NCI-H1092 treated with DMSO at 0.1 percent for 48 hours (cell line): Measurements from ENCODE around the gene TEX38.
"Not testable (repeated sequence)": the region's sequence is repeated elsewhere in the genome, so short reads cannot be mapped to it uniquely, and the experiment has no call there.

Experiments used
- DNase-seq: peaks from one replicate; lab custom pipeline; 2025; lab: John Stamatoyannopoulos, UW

The TEX38 gene

DNA sequence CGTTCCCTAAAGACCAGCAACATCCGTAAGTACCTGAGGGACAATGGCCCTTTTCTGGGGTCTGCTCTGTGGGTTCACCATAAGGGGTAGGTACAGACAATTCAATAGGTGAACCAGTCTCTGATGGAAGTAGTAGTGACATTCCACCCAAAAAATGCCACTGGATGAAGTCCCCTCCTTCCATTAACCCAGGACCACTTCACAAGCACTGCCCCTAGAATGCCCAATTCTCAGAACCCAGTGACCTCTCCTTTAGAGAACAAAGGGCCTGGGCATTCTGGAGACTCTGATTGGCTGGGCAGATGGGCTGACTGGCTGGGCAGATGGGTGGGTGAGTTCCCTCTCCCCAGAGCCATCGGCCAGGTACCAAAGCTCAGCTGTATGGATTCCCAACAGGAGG, at the start of gene TEX38:
TEX38 (plus strand) TSS at position 301 of the 400 bp plus-strand sequence; CDS start at position 382, 81 bp downstream.
- DNase-seq: no peak

DNA sequence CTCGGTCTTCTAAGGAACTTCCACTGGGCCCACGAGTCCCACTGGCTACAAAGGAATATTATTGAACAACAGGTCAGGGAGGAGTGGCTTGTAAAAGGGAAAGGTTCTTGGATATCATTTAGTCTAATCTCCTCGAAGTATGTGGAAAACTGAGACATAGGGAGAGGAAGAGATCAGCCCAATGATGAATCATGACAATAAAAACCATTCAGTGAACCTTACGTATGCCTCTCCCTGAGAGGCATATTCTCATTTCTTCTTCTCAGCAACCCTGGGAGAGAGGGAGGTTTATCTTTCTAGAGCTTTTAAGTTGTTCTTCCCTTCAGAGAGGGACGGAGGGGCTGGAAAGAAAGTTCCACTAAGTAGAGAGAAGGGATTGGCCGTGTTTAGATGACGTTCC, 49.7 kb upstream of the TEX38 start:
- DNase-seq: no peak

DNA sequence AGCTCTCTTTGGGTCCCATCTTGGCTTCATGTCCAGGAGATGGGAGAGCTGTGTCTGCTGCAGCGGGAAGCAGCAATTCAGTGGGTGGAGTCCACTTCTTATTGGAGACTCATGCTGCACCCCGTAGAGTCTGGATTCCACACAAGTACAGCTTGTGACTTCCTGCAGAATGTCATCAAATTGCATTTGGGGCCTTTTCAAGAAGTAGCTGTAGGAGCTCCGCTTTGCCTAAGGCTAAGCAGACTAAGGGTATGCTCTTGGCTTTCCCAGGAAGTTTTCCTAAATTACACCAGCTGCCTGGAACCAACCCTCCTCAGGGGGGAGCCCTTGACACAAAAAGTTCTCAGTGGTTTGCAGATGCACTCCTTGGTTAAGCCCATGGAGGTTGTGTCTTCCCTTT, 49.3 kb upstream of the TEX38 start:
- DNase-seq: no peak

DNA sequence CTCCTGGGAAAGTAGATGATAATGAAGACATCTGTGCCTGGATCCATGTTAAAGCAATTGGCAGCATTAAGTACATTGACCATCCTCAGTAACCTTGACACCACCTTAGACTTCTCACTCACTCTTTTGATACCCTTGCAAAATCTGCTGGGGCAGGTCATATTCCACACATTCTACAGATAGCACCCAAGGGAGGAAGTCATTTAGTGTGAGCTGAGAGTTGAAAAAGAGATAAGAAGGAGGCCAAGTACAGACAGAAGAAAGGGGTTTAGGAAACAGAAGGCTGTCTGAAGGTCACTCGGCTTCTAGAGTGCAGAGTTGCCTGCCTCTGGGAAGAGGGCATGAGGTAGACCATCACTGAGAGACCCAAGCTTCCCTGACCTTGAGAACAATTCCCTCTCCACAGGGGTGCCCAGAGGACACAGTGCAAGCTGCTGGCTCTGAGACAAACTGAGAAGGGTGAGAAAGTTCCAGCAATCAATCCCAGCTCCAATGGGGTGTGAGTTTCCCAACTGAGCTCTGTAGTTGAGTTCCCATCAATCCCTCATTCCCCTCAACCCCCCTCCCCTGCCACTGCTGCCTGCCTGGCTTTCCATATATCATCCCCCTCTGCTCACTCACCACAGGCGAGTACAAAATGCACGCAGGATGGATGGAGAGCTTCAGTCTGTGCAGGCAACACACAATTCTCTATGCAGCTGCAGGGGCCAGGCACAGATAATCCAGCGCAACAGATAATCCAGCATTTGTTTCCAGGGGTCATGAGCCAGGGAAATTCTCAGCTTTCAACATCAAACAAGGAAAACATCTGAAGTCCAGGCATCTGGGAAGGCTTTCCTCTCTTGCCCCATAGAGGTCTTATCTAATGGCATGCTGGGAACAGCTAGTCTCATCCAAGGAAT, 47.7 kb upstream of the TEX38 start:
- DNase-seq: no peak

DNA sequence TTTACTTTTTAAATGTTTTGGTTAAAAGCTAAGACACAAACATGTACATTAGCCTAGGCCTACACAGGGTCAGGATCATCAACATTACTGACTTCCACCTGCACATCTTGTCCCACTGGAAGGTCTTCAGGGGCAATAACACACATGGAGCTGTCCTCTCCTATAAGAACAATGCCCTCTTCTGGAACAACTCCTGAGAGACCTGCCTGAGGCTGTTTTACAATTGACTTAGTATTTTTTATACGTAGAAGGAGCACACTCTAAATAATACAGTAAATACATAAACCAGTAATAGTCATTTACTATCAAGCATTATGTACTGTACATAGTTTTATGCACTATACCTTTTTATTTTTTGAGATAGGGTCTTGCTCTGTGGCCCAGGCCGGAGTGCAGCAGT, 40.9 kb upstream of the TEX38 start:
- no peak for DNase-seq

DNA sequence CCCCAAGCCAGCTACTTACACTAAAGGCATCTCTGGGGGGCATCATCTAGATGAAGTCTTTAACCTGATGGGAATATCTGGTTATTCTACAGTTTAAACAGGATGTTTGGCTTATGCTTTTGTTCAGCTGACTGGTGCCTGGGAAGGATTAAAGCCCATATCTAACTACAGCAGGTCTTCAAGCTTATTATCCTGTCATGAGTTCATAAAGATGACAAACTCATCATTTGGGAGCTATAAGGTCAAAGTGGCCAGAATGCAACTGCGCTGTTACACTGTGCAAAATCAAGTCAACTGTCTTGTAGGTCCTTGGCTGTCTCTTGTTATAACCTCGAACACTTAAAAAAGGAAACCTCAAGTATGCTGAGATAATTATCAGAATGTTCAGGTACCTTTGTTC, 36.4 kb upstream of the TEX38 start:
- no peak for DNase-seq

- no peak for DNase-seq
Measured at GRCh38 chr1:46637444-46638083, 34.1 kb upstream of the TEX38 start.

- DNase-seq: no peak
Measured at GRCh38 chr1:46638921-46639320, 32.7 kb upstream of the TEX38 start.

DNA sequence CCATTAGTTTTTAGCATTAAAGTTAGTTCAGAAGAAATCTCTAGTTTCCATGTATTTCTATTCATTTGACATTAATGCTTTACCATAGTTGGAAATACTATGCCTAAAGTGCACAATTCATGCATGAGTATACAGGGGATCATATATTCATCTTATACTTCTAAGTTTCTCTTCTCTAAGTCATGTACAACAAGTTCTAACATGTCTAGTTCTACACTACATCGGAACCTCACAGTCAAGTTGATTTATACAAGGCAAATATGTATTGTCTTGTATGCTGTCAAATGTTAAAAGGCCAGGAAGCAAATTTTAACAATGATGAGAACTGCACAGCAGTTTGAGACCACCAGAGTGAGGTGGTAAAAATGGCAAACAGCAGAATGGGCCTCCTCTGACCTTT, 32.1 kb upstream of the TEX38 start:
- DNase-seq: no peak

DNA sequence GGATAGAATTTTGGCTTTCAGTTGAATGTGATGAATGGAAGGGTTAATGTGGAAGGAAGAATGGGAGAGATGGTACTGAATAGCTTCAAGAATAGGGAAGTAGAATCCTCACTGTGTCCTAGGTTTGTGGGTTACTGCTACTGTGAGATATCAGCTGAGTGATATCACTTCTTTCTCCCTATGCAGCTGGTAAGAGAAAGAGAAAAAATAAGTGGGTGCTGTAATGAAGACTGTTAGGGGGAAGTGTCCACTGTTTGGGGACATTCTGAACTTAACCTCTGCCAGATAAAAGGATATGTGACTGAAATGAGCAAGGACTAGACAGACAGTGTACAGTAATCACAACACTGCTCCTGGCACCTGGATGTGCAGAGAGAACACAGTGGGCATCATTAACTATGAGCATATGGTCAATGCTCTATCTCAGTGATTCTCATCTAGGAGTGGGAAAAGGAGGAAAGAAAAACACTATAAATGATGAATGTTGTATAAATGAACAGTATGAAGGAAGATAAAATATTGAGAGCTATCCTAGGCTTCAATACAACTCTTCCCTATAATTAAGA, 29.5 kb upstream of the TEX38 start:
- DNase-seq: no peak

DNA sequence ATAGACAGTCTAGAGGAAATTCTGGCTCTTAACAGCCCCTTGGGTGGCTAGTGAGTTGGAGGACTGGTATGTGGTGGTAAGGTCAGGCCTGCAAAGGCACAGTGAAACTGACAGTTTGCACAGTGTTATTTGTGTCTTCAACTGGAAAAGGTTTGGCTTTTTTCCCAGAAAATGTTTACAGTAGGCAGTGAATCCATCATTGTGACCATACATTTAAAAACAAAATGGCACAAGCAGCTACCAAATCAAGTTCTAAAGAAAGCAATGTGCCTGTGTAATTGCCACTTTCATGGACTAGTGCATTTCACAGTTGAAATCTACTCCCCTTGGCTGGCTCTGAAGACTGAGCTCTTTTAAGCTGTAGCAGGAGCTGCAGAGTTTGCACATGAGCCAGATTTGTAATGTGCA, 28.3 kb upstream of the TEX38 start:
- peak; percentile 89 for DNase-seq

DNA sequence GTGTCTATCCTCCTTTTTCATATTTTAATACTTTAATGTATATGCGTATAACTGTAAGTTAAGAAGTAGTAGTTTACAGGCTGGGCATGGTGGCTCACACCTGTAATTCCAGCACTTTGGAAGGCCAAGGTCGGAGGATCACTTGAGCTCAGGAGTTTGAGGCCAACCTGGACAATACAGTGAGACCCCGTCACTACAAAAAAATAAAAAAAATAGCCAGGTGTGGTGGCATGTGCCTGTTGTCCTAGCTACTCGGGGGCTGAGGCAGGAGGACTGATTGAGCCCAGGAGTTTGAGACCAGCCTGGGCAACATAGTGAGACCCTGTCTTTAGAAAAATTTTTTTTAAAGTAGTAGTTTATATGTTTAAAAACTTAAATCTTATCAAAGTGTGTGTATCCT, 25.8 kb upstream of the TEX38 start:
- DNase-seq: no peak

GRCh38 chr1:46646331-46646730, 25.3 kb upstream of the TEX38 start:
- no peak for DNase-seq

GRCh38 chr1:46646844-46647243, 24.8 kb upstream of the TEX38 start:
- DNase-seq: no peak

DNA sequence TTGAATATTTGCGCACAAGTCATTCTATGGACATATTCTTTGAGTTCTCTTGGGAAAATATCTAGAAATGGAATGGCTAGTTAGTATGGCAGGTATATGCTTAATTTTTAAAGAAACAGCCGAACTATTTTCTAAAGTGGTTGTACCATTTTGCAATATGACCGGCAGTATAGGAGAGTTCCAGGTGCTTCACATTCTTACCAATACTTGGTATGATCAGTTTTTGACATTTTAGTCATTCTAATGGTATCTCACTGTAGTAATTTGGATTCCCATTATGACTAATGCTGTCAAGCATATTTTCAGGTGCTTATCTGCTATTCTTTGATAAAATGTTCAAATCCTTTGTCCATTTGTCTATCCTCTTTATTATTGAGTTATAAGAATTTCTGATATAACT, 24.0 kb upstream of the TEX38 start:
- no peak for DNase-seq

GRCh38 chr1:46649764-46650163, 21.9 kb upstream of the TEX38 start:
- DNase-seq: no peak

- DNase-seq: no peak
Measured at GRCh38 chr1:46650491-46650890, 21.2 kb upstream of the TEX38 start.

DNA sequence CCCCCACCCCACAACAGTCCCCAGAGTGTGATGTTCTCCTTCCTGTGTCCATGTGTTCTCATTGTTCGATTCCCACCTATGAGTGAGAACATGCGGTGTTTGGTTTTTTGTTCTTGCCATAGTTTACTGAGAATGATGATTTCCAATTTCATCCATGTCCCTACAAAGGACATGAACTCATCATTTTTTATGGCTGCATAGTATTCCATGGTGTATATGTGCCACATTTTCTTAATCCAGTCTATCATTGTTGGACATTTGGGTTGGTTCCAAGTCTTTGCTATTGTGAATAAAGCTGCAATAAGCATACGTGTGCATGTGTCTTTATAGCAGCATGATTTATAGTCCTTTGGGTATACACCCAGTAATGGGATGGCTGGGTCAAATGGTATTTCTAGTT, 20.5 kb upstream of the TEX38 start:
- not testable (repeated sequence) for DNase-seq

- DNase-seq: no peak
Measured at GRCh38 chr1:46652321-46653100, 19.1 kb upstream of the TEX38 start.

DNA sequence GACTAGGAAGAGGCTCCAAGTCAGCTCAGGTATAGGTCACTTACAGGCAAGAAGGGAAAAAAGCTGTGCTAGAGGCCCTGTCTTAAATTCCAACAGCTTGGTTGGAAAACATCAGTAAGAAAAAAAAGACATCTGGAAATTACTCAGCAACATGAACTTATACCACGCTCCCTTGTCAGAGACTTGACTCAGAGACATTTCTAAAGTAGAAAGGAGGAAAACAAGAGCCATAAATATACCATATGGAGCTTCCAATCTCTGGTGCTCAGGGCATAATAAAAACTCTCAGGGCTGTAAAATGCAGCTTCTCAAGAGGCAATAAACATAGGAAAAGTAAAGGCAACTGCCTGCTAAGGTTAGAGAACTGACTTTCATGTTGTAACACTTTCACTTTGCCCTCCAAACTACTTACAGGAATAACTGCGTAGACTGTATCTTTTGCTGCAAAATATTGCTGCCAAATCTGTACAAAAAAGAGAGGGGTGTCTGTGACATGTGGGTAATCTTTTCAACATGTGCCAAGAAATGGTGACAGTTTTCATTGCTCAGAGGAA, 18.2 kb upstream of the TEX38 start:
- DNase-seq: no peak

GRCh38 chr1:46654012-46654411, 17.6 kb upstream of the TEX38 start:
- DNase-seq: no peak

DNA sequence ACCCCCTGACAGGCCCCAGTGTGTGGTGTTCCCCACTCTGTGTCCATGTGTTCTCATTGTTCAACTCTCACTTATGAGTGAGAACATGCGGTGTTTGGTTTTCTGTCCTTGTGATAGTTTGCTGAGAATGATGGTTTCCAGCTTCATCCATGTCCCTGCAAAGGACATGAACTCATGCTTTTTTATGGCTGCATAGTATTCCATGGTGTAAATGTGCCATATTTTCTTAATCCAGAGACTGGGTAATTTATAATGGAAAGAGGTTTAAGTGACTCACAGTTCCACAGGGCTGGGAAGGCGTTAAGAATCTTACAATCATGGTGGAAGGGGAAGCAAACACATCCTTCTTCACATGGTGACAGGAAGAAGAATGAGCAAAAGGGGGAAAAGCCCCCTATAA, 17.0 kb upstream of the TEX38 start:
- not testable (repeated sequence) for DNase-seq
